K562 (cell line): ENCODE data around the gene HPS4. TPM values are rescaled to one million over a fixed set of nuclear protein-coding genes. Genes with fewer than 3 reads are reported as not detected.

Source experiments
- ARID1B ChIP-seq: fragments of 450-650 bp; IDR thresholded peaks from 2 replicates; pipeline ENCODE4 v1.6.1; 2016; ENCODE audit warnings: antibody characterized with exemption, mild to moderate bottlenecking, inconsistent platforms
- CHAMP1 ChIP-seq: fragments of 450-650 bp; IDR thresholded peaks from 2 replicates; pipeline ENCODE4 v1.6.1; 2016; ENCODE audit warnings: mild to moderate bottlenecking
- CTBP1 ChIP-seq: fragments of 450-650 bp; IDR thresholded peaks from 2 replicates; pipeline ENCODE4 v1.6.1; 2016; ENCODE audit warnings: borderline replicate concordance
- CXXC5 ChIP-seq: fragments of 250-450 bp; sonication (Bioruptor Pico); IDR thresholded peaks from 2 replicates; pipeline ENCODE4 v1.8.0; 2022; ENCODE audit warnings: inconsistent platforms, mild to moderate bottlenecking, moderate library complexity
- FOXJ2 ChIP-seq: fragments of 200-800 bp; sonication (Bioruptor generic); IDR thresholded peaks from 2 replicates; pipeline ENCODE4 v1.6.1; 2016; ENCODE audit warnings: missing genetic modification characterization, missing compliant biosample characterization
- HNRNPUL1 ChIP-seq: fragments of 200-400 bp; formaldehyde crosslinking; IDR thresholded peaks from 2 replicates; pipeline ENCODE4 v1.6.1; 2017; ENCODE audit warnings: low read length
- MAFK ChIP-seq: IDR thresholded peaks from 2 replicates; pipeline ENCODE4 v1.6.1; 2011; ENCODE audit warnings: low read length, improper control_type of control experiment
- MYBL2 ChIP-seq, 2 experiments: fragments of 450-650 bp in 1 of 2; sonication (generic) in 1 of 2; formaldehyde crosslinking in 1 of 2; IDR thresholded peaks; 2 replicates each; pipeline versions ENCODE4 v1.6.1 to v1.8.1; 2017 to 2022; ENCODE audit warnings: borderline replicate concordance in 1 of 2, inconsistent platforms in 1 of 2, low read depth in 1 of 2, mild to moderate bottlenecking in 1 of 2, missing genetic modification reagents in 1 of 2, moderate library complexity in 1 of 2
- NCOR1 ChIP-seq: fragments of 450-650 bp; IDR thresholded peaks from 2 replicates; pipeline ENCODE4 v1.6.1; 2016; ENCODE audit warnings: mild to moderate bottlenecking, moderate library complexity
- PHTF2 ChIP-seq: fragments of 250-450 bp; sonication (Bioruptor Pico); IDR thresholded peaks from 2 replicates; pipeline ENCODE4 v1.5.0; 2021; ENCODE audit warnings: mild to moderate bottlenecking
- POLR3A ChIP-seq: IDR thresholded peaks from 2 replicates; pipeline ENCODE4 v1.6.1; 2011; ENCODE audit warnings: borderline replicate concordance, mild to moderate bottlenecking, moderate library complexity; ENCODE audit not compliant: insufficient read length, insufficient read depth; ENCODE audit errors: extremely low read depth
- POU5F1 ChIP-seq: fragments of 150-350 bp; IDR thresholded peaks from 2 replicates; pipeline ENCODE4 v1.6.1; 2014; ENCODE audit warnings: borderline replicate concordance, low read length, low read depth, mild to moderate bottlenecking; ENCODE audit not compliant: partially characterized antibody
- PRDM10 ChIP-seq: fragments of 450-650 bp; IDR thresholded peaks from 2 replicates; pipeline ENCODE4 v1.6.1; 2018; ENCODE audit not compliant: partially characterized antibody
- RNF2 ChIP-seq: sonication (generic); IDR thresholded peaks from 2 replicates; pipeline ENCODE4 v1.6.1; 2016
- SMARCC2 ChIP-seq: fragments of 450-650 bp; IDR thresholded peaks from 2 replicates; pipeline ENCODE4 v1.6.1; 2017; ENCODE audit warnings: antibody characterized with exemption, moderate library complexity, mild to moderate bottlenecking, low read depth
- SP2 ChIP-seq: IDR thresholded peaks from 2 replicates; pipeline ENCODE4 v1.6.1; 2011; ENCODE audit warnings: mild to moderate bottlenecking, low read depth, low read length, moderate library complexity; ENCODE audit not compliant: poor library complexity, severe bottlenecking; ENCODE audit errors: extremely low read depth
- UBTF ChIP-seq, 2 experiments: IDR thresholded peaks; 2 replicates each; pipeline ENCODE4 v1.6.1; 2012; ENCODE audit warnings: improper control_type of control experiment in 2 of 2, low read depth in 2 of 2, low read length in 2 of 2, borderline replicate concordance in 1 of 2
- ZBED1 ChIP-seq: IDR thresholded peaks from 2 replicates; pipeline ENCODE4 v1.6.1; 2014
- ZNF354B ChIP-seq: fragments of 250-450 bp; sonication (Bioruptor Pico); IDR thresholded peaks from 2 replicates; pipeline ENCODE4 v1.4.0; 2020
- ZNF41 ChIP-seq: fragments of 250-450 bp; sonication (Bioruptor Pico); conservative IDR thresholded peaks from 2 replicates; pipeline ENCODE4 v1.4.0; 2020; ENCODE audit warnings: mild to moderate bottlenecking
- ZSCAN32 ChIP-seq: fragments of 450-650 bp; formaldehyde crosslinking; IDR thresholded peaks from 2 replicates; pipeline ENCODE4 v1.4.0; 2020; ENCODE audit warnings: mild to moderate bottlenecking, moderate library complexity
- polyA plus RNA-seq, 8 experiments: library from polyadenylated mRNA; depleted of rRNA in 4 of 8; stranded (reverse) in 5 of 8; unstranded in 3 of 8; fragments of >200 nt; fragmentation: Nextera tagmentation in 2 of 8; fragmentation: Illumina TruSeq in 1 of 8; extraction: Ambion mirVana in 2 of 8; extraction: Trizol in 1 of 8; gene quantifications; 2 replicates each; pipeline versions ENCODE4 v1.2.1 to v1.2.3, GENCODE V29; 2011 to 2014; ENCODE audit warnings: inconsistent platforms in 1 of 8, missing spikeins in 1 of 8
- total RNA-seq, 7 experiments: library from RNA; depleted of rRNA in 6 of 7; stranded (reverse); fragments of >200 nt in 6 of 7; fragmentation: Illumina TruSeq in 2 of 7; extraction: Trizol in 2 of 7; gene quantifications; 2 replicates each; pipeline versions ENCODE4 v1.2.1 to v1.2.3, GENCODE V29; 2011 to 2021; ENCODE audit warnings: low replicate concordance in 1 of 7

Gene HPS4
- total and polyA plus RNA-seq, 9 of the 15 experiments (the other 6 are each of a cell fraction or from before 2014, with no cell fraction given) = 12.8 to 29.2 (median 25.3) TPM

DNA sequence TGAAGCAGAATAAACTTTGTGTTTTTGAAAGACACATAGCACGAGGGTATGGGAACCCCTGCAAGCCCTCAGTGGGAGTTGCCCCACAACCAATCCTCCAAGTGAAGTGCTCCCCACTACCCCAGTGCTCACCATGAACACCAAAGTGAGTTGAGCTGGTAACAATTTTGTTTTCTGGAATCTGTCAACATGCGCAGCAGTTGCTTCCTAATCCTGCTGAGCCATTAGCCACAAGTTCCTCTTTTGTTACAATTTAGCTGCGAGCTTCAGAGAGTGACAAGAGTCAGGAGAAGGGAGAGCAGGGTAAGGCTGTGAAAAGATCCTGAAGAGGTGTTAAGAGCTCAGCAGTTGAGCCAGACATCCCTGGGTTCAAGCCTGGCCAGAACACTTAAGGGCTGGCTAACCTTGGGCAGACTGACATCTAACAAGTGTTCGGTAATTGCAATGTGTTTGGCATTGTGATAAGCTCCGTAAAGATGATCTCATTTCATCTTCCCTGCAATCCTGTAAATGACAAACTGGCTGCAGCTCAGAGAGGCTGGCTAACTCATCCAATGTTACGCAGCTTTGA is 78.6 kb downstream of the HPS4 start (continued):
- TF ChIP-seq MYBL2 (IDR thresholded peaks at IDR 0.05; ENCODE audit: low read depth) (no peak), MYBL2 (CRISPR knock-in tag; IDR thresholded peaks at IDR 0.05; ENCODE audit: borderline replicate concordance) (no peak), CHAMP1 (peak; percentile 49; the same call in 1 of the 2 replicates), ARID1B (peak; percentile 98), ZSCAN32 (CRISPR knock-in tag) (no peak), CTBP1 (peak; percentile 63), SP2 (no peak), ZNF41 (no peak), UBTF (IDR thresholded peaks at IDR 0.05; ENCODE audit: borderline replicate concordance in 1 of 2, low read depth in 2 of 2, low read length in 2 of 2) (peak in 1 of 2 experiments; percentile 81; a peak in 1 of 4 replicates), RNF2 (peak; percentile 89), POU5F1 (no peak), FOXJ2 (tag) (no peak), CXXC5 (peak; percentile 70), NCOR1 (peak; percentile 87), ZBED1 (no peak), POLR3A (no peak), PHTF2 (CRISPR knock-in tag) (no peak), MAFK (peak; percentile 48; the same call in 1 of the 2 replicates), PRDM10 (peak; percentile 26), SMARCC2 (peak; percentile 92), ZNF354B (CRISPR knock-in tag) (no peak), HNRNPUL1 (no peak)
